ENCODE results near the gene GAPVD1. TPM values are rescaled to one million over a fixed set of nuclear protein-coding genes. Genes with fewer than 3 reads are reported as not detected.

The GAPVD1 gene
- total and polyA plus RNA-seq, 2 of the 8 experiments (the other 6 are each of a cell fraction or from before 2014, with no cell fraction given), result 5.5 to 40.5 TPM

DNA sequence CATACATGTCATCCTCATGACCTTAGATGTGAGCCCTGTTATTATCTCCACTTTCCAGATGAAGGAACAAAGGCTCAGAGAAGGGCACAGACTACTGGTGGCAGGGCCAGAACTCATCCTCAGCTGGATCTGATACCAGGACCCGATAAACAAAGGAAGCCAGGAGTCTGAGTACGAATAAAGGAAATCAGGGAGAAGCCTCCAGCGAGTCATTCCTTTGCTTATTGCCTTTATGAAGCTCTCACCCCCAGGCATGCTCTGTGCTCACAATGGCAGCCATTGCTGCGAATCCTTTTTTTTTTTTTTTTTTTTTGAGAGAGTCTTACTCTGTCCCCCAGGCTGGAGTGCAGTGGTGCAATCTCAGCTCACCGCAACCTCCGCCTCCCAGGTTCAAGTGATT, 130.1 kb downstream of the GAPVD1 start:
- H2BK20ac ChIP-seq (ENCODE audit: low read length), result no peak overlapping the region
- ChIA-PET CTCF (ENCODE audit: partially characterized antibody) (no interaction called here), POLR2A (ENCODE audit: partially characterized antibody) (no interaction called here)
- H3K4me2 ChIP-seq (ENCODE audit: insufficient read depth in 1 of 2, low read depth in 2 of 2, low read length in 2 of 2), result no peak overlapping the region
- WGBS, 2 experiments (ENCODE audit: extremely low coverage in 1 of 2, insufficient coverage in 1 of 2, insufficient read length in 1 of 2, insufficient replicate concordance in 2 of 2, low coverage in 1 of 2, low lambda C conversion rate in 2 of 2, missing lambda C conversion rate in 1 of 2), result 77% methylated on average over 3 of the region's 6 CpGs; no CpG with 5 or more reads in 1 of the 2 experiments
- H2BK12ac ChIP-seq (ENCODE audit: low read depth, low read length), result no peak overlapping the region
- no peak overlapping the region for H4K91ac ChIP-seq (replicated peaks; ENCODE audit: insufficient read length, low read length)
- H2AK5ac ChIP-seq (ENCODE audit: low read depth, low read length), result no peak overlapping the region
- no peaks in the 10 kb centered on the region for H3K36me3 ChIP-seq (ENCODE audit: control insufficient read depth in 2 of 4, insufficient read depth in 4 of 4, low read length in 3 of 4)
- no peaks in the 10 kb centered on the region for H3K79me2 ChIP-seq (ENCODE audit: control insufficient read depth in 1 of 2, insufficient read depth in 2 of 2, low read length in 2 of 2)
- no peaks in the 10 kb centered on the region for H3K79me1 ChIP-seq (ENCODE audit: low read depth, low read length)
- no peak overlapping the region for H2BK5ac ChIP-seq (ENCODE audit: low read depth, low read length)
- no peak overlapping the region for H2BK15ac ChIP-seq (ENCODE audit: low read length)
- no peak overlapping the region for H4K8ac ChIP-seq (ENCODE audit: extremely low read depth, insufficient read depth, low read length)
- H4K5ac ChIP-seq (ENCODE audit: insufficient read length, low read depth, low read length), result no peak overlapping the region
- H3K56ac ChIP-seq (replicated peaks; ENCODE audit: insufficient read length, low read depth, low read length), result no peak overlapping the region
- no peaks in the 10 kb centered on the region for H4K20me1 ChIP-seq (replicated peaks in 1 of 2; ENCODE audit: control insufficient read depth in 1 of 2, insufficient read depth in 2 of 2, low read length in 2 of 2)
- no peak overlapping the region for H3K18ac ChIP-seq (ENCODE audit: extremely low read depth, low read length)
- H3K4me1 ChIP-seq (replicated peaks in 1 of 4; ENCODE audit: control insufficient read depth in 3 of 4, insufficient read depth in 4 of 4, low read length in 3 of 4), result peaks cover 0 to 3% (median 0%) of the 10 kb centered on the region in 4 experiments; a peak in 1 of 7 replicates
- H3K9me3 ChIP-seq (ENCODE audit: insufficient read depth in 2 of 2, low read depth in 1 of 2, low read length in 1 of 2), result no peaks in the 10 kb centered on the region
- H3K4ac ChIP-seq (replicated peaks; ENCODE audit: insufficient read length, low read depth, low read length), result no peak overlapping the region
- H3K27ac ChIP-seq (ENCODE audit: low read depth, low read length), result no peak overlapping the region
- no peak overlapping the region for H3K9ac ChIP-seq (replicated peaks in 1 of 4; ENCODE audit: extremely low read depth in 1 of 4, low read depth in 3 of 4, low read length in 3 of 4)
- no peak overlapping the region for H3K4me3 ChIP-seq (ENCODE audit: extremely low read depth in 1 of 4, insufficient read depth in 2 of 4, low read depth in 3 of 4, low read length in 4 of 4)
- no peaks in the 10 kb centered on the region; a peak in 1 of 7 replicates for H3K27me3 ChIP-seq (replicated peaks in 1 of 4; ENCODE audit: control insufficient read depth in 3 of 4, extremely low read depth in 1 of 4, insufficient read depth in 3 of 4, low read length in 3 of 4)
- no peaks in the 10 kb centered on the region for H3K23me2 ChIP-seq (ENCODE audit: low read depth, low read length)
- no peak overlapping the region for H3K14ac ChIP-seq (ENCODE audit: insufficient read length)
- FAIRE-seq, result no peak
- TF ChIP-seq RFX5 (IDR thresholded peaks at IDR 0.05; ENCODE audit: borderline replicate concordance, low read depth, low read length), result no peak
- TF ChIP-seq CEBPB (IDR thresholded peaks at IDR 0.05; ENCODE audit: low read depth, low read length), result no peak
- no peak for TF ChIP-seq RBBP5 (IDR thresholded peaks at IDR 0.05; ENCODE audit: borderline replicate concordance, low read depth, low read length)
- no peak for TF ChIP-seq ATF3 (IDR thresholded peaks at IDR 0.05; ENCODE audit: insufficient read depth, low read depth, low read length)
- no peak for TF ChIP-seq NRF1 (IDR thresholded peaks at IDR 0.05; ENCODE audit: low read depth, low read length)
- TF ChIP-seq SP2 (IDR thresholded peaks at IDR 0.05; ENCODE audit: low read length), result no peak
- no peak overlapping the region for H2AFZ ChIP-seq (ENCODE audit: low read length)
- H2BK120ac ChIP-seq (replicated peaks; ENCODE audit: low read depth, low read length), result no peak overlapping the region
- no peak for DNase-seq (ENCODE audit: low read depth in 1 of 2, low spot score in 2 of 2)
- no peak overlapping the region for H3K23ac ChIP-seq (ENCODE audit: insufficient read length)
